GM18502 (cell line): ENCODE measurements around the gene BAIAP2L2.
"Not testable (repeated sequence)": the region's sequence is repeated elsewhere in the genome, so short reads cannot be mapped to it uniquely, and the experiment has no call there.

Experiments
- ATAC-seq: cut with Tn5 transposase; IDR thresholded peaks from one replicate; pipeline ENCODE4 v1.9.1; 2021; ENCODE audit warnings: mild to moderate bottlenecking; ENCODE audit not compliant: unreplicated experiment, poor library complexity

The BAIAP2L2 gene

GRCh38 chr22:38082986-38083710 lies 27.3 kb downstream of the BAIAP2L2 start:
- ATAC-seq, result no peak

DNA sequence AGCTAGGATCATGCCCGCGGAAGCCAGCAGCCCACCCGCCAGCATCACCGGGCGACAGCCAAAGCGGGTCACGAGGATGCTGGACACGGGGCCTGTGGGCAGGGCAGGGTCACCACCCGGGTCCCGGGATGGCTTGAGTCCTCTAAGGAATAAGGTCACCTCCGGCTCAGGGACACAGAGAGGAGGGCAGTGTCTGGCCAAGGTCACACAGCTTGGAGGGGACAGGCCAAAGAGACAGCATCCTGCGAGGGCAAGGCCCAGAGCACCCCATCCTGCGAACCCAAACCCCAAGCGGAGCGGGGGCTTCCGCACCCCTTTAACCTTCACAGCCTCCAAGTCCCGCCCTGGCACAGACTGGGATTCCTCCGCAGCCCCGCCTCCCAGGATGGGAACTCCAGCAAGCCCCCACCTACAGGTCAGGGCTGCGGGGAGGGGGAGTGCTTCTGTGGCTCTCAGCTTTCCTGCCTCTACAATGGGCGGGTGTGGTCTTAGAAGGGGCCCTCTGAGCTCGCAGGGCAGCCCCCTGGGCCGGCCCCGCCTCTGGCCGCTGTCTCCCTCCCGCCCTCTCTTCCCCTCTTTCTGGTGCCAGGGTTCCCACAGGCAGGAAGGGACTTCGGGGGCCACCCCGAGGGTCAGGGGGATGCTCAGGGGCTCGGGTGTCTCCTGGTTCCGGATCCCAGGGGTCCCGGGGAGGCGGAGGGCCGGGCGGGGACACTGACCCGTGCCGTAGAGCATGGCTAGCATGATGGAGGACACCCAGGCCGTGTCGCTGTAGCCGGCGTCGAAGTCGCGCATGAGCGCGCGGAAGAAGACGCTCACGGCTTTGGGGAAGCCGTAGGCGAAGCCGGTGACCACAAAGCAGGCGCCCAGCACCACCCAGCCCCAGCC lies 28.3 kb downstream of the BAIAP2L2 start:
- no peak for ATAC-seq

DNA sequence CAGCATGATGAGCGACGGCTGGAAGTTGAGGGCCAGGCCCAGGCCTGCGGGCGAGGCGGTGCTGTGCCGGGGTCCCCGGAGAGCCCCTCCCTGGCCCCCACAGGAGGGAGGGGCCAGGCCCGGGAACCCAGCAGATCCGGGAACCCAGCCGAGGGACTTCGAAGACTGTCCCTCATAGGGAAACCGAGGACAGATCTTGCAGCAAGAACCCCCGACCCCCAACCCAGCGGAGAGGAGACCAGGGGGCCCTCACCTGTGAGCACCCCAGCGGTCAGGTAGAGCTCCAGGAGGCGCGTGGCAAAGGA lies 28.9 kb downstream of the BAIAP2L2 start:
- no peak for ATAC-seq

DNA sequence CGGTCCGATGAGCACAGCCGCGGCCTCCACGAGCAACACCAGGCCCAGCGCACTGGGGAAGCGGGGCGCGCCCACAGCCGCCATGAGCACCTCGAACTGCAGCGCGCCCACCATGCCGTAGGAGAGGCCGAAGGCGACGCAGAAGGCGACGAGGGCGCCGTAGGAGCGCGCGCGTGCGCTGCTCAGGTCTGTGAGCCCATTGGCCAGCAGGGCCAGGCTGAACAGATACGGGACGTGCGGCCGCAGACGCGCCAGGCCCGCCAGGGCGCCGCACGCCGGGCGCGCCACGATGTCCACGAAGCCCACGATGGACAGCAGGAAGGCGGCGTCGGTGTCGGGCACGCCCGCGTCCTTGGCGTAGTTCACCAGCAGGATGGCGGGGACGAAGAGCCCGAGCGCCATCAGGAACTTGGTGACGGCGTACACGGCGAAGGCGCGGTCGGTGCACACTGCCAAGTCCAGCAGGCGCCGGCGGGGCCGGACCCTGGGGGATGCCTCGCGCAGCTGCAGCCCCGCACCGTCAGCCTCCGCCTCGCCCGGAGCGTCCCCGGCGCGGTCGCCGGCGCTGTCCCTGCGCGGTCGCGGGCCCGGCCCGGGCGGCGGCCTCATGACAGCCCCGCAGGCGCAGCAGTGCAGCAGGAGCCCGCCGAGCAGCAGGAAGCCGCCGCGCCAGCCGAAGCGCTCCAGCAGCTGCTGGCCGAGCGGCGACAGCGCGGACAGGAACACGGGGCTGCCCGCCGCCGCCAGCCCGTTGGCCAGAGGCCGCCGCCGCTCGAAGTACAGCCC lies 29.4 kb downstream of the BAIAP2L2 start:
- ATAC-seq, result no peak

DNA sequence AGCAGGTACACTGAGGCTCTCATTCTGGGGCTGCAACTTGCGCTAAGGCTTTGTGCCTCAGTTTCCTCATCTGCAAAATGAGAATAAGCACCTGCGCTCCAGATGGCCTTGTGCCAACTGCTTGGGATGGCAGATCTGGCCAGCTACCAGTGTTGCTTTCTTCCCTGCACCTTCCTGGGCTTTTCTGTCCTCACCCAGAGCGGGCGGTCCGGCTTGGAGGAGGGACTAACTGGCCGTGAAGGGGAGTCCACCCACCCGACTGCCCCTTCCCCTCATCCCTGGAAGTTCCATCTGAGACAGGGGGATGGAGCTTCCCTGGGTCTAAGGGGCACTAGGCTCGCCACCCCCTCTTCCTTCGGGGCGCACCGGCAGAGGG lies 30.0 kb downstream of the BAIAP2L2 start:
- ATAC-seq, result no peak

- no peak for ATAC-seq
Measured at GRCh38 chr22:38079804-38080203, 30.7 kb downstream of the BAIAP2L2 start.

GRCh38 chr22:38079208-38079607 lies 31.3 kb downstream of the BAIAP2L2 start:
- ATAC-seq, result not testable (repeated sequence)

- no peak for ATAC-seq
Measured at GRCh38 chr22:38078046-38078840, 32.2 kb downstream of the BAIAP2L2 start.

DNA sequence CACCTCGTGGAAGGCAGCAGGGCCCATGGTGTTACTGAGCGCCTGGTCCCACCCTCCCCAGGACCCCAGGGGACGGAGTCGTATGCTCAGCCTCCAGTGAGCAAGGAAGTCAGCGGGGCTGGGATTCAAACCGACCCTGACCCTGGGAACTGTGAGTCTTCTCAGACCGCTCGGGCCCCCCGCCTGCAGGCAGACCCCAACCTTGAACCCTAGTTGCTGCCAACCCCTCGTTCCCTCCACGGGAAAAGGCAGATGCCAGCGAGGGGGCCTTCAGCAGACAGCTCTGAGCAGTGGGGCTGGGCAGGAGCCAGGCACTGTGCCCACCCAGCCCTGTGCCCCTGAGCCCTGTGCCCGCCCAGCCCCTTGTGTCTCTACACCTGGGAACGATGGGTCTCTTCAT lies 32.9 kb downstream of the BAIAP2L2 start:
- no peak for ATAC-seq

DNA sequence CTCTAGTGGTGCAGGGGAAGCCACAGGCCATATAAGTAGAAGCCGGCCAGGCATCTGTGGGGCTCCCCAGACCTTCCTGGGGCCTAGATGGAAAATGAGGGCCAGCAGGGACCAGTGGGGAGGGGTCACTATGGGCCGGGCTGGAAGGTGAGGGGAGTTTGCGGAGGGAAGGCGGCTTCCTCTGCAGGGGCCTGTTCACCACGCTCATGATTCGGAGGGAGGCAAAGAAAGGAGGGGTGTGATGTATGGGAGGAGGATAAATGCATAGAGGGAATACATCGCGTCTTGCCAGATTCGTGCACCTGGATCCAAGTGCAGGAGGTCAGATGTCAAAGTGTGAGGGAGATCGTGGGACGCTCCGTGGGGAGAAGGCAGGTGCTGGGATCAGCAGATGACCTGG lies 33.4 kb downstream of the BAIAP2L2 start:
- no peak for ATAC-seq

- no peak for ATAC-seq
Measured at GRCh38 chr22:38075961-38076360, 34.5 kb downstream of the BAIAP2L2 start.

DNA sequence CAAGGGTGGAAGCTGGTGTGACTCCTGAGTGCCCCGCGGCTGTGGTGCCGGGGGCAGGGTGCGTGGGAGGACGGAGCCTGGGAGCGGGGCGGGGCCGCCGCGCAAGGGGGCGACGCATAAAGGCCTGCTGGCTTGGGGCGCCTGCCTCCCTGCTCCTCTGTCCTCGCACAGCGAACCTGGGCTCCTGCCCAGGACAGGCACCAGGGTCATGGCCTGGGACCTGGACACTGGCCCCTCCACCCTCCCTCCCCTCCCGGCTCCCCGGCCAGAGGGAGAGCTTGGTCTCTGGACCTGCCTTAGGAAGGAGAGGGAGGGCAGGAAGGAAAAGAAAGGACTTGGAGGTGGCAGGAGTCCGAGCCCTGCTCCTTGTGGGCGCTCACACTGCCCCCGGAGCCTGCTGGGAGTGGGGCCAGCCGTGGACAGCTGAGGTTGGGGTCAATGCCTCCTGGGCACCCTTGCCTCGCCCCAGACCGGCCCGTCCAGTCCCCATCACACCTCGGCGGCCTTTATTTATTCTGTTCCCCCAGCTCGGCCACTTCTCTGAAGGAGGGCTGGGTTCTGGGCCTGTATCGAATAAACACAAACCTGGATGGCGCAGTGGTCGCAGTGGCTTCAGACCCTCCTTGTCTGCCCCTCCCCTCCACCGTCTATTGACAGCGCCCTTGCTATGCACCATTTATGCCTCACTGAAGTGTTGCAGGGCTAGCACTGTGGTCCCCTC lies 35.2 kb downstream of the BAIAP2L2 start:
- no peak for ATAC-seq

GRCh38 chr22:38074181-38075104 lies 36.0 kb downstream of the BAIAP2L2 start:
- no peak for ATAC-seq

GRCh38 chr22:38073150-38074130 lies 37.0 kb downstream of the BAIAP2L2 start:
- no peak for ATAC-seq

GRCh38 chr22:38072322-38073149 lies 37.9 kb downstream of the BAIAP2L2 start:
- ATAC-seq, result no peak

GRCh38 chr22:38071421-38072321 lies 38.8 kb downstream of the BAIAP2L2 start:
- no peak for ATAC-seq
